ENCODE results near the gene SRRD. TPM values are rescaled to one million over a fixed set of nuclear protein-coding genes. Genes with fewer than 3 reads are reported as not detected.

The SRRD gene
- total RNA-seq, 4 donors from 2014 or later = 5.3 to 20.1 (median 13.9) TPM

GRCh38 chr22:26534874-26535602 is 51.4 kb downstream of the SRRD start:
- H3K4me3 ChIP-seq = no peak overlapping the region
- no peaks in the 10 kb centered on the region for H3K9me3 ChIP-seq
- intact Hi-C loops (cut with DNase I; ENCODE audit: low total_unique reads) = no loop called here
- DNase-seq = no peak
- no peak overlapping the region for H3K27ac ChIP-seq
- TF ChIP-seq CTCF (IDR thresholded peaks at IDR 0.05) (no peak), POLR2A (IDR thresholded peaks at IDR 0.05) (no peak)
- H3K36me3 ChIP-seq = no peaks in the 10 kb centered on the region
- H3K4me1 ChIP-seq = no peaks in the 10 kb centered on the region
- no peaks in the 10 kb centered on the region for H3K27me3 ChIP-seq

GRCh38 chr22:26535603-26535908 is 51.9 kb downstream of the SRRD start:
- no peaks in the 10 kb centered on the region for H3K4me1 ChIP-seq
- DNase-seq = no peak
- H3K4me3 ChIP-seq = no peak overlapping the region
- H3K27me3 ChIP-seq = no peaks in the 10 kb centered on the region
- no peaks in the 10 kb centered on the region for H3K36me3 ChIP-seq
- no peaks in the 10 kb centered on the region for H3K9me3 ChIP-seq
- no peak overlapping the region for H3K27ac ChIP-seq
- no peak for TF ChIP-seq POLR2A (IDR thresholded peaks at IDR 0.05)
- no peak for TF ChIP-seq CTCF (IDR thresholded peaks at IDR 0.05)
- intact Hi-C loops (cut with DNase I; ENCODE audit: low total_unique reads) = no loop called here

- Histone ChIP-seq H3K36me3 (no peaks in the 10 kb centered on the region), H3K27ac (no peak overlapping the region), H3K9me3 (no peaks in the 10 kb centered on the region), H3K27me3 (no peaks in the 10 kb centered on the region), H3K4me3 (no peak overlapping the region), H3K4me1 (no peaks in the 10 kb centered on the region)
- no peak for TF ChIP-seq CTCF (IDR thresholded peaks at IDR 0.05)
- TF ChIP-seq POLR2A (IDR thresholded peaks at IDR 0.05) = no peak
- DNase-seq = no peak
- intact Hi-C loops (cut with DNase I; ENCODE audit: low total_unique reads) = no loop called here
Observed at GRCh38 chr22:26536056-26536761, 52.5 kb downstream of the SRRD start.

GRCh38 chr22:26536762-26537134 is 53.1 kb downstream of the SRRD start:
- Histone ChIP-seq H3K36me3 (no peaks in the 10 kb centered on the region), H3K27ac (no peak overlapping the region), H3K9me3 (no peaks in the 10 kb centered on the region), H3K4me3 (no peak overlapping the region), H3K27me3 (no peaks in the 10 kb centered on the region), H3K4me1 (no peaks in the 10 kb centered on the region)
- TF ChIP-seq CTCF (IDR thresholded peaks at IDR 0.05) (no peak), POLR2A (IDR thresholded peaks at IDR 0.05) (no peak)
- no peak for DNase-seq
- intact Hi-C loops (cut with DNase I; ENCODE audit: low total_unique reads) = no loop called here

GRCh38 chr22:26540119-26540518 is 56.4 kb downstream of the SRRD start:
- H3K4me3 ChIP-seq = no peak overlapping the region
- H3K9me3 ChIP-seq = no peaks in the 10 kb centered on the region
- TF ChIP-seq POLR2A (IDR thresholded peaks at IDR 0.05) (no peak), CTCF (IDR thresholded peaks at IDR 0.05) (no peak)
- H3K4me1 ChIP-seq = no peaks in the 10 kb centered on the region
- intact Hi-C loops (cut with DNase I; ENCODE audit: low total_unique reads) = no loop called here
- no peak overlapping the region for H3K27ac ChIP-seq
- no peaks in the 10 kb centered on the region for H3K27me3 ChIP-seq
- no peaks in the 10 kb centered on the region for H3K36me3 ChIP-seq
- DNase-seq = no peak

Measured in uterus (tissue), 4 donors.